NCI-H526 (cell line): ENCODE data around the gene NKX1-1.
"Not testable (repeated sequence)": the region's sequence is repeated elsewhere in the genome, so short reads cannot be mapped to it uniquely, and the experiment has no call there.

Source experiments
- DNase-seq, 2 experiments: peaks; one replicate each; lab custom pipeline; 2025; lab: John Stamatoyannopoulos, UW

NKX1-1 gene

GRCh38 chr4:1406394-1406980, at the start of gene NKX1-1:
Gene NKX1-1, minus strand, starts transcription at chr4:1406442. Its CDS starts 0 bp downstream, at chr4:1406442.
- no peak for DNase-seq

DNA sequence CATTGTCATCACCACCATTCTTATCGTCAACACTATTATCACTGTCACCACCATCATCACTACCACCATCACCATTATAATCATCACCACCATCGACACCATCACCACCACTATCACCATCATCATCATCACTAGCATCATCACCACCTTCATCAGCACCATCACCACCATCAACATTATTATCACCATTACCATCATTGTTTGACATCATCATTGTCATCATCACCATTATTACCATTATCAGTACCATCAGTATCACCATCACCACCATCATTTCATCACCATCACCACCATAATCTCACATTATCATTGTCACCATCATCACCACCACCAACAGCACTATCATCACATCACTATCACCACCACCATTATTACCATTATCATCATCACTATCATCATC, 47.5 kb upstream of the NKX1-1 start:
- no peak for DNase-seq

DNA sequence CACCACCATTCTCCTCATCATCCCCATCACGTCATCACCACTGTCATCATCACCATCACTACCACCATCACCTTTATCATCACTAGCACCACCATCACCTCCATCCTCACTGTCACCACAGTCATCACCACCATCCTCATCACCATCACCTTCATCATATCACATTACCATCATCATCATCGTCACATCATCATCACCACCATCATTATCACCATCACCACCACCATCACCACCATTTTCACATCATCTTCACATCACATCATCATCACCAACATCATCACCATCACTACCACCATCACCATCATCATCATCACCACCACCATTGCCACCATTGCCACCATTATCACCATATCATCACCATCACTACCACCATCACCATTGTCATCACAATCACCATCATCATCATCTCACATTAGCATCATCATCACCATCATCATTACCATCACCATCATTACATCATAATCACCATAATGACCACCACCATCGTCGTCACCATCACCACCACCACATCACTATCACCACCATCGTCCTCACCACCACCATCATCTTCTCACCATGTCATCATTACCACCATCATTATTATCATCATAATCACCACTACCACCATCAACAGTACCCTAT, 46.3 kb upstream of the NKX1-1 start:
- DNase-seq, result no peak

DNA sequence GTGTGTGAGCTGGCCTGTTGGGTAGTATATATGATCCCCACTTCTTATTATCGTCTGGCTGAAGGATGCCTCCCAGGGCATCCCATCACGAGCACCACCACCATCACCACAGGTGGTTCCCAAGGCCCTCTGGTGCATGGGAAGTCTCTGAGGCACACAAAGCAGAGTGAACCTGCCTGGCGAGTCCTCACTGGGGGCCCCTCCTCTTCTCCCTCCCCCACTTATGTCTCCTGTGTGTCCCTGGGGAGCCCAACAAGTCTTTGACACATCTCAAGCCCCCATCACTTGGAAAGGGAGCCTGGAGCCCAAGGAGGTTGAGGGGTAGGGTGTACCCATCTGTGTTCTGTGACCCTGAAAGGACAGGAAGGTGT, 45.5 kb upstream of the NKX1-1 start:
- no peak for DNase-seq

GRCh38 chr4:1451106-1451751, 45.0 kb upstream of the NKX1-1 start:
- DNase-seq, result no peak

- DNase-seq, result no peak
Observed at GRCh38 chr4:1449833-1450741, 43.8 kb upstream of the NKX1-1 start.

DNA sequence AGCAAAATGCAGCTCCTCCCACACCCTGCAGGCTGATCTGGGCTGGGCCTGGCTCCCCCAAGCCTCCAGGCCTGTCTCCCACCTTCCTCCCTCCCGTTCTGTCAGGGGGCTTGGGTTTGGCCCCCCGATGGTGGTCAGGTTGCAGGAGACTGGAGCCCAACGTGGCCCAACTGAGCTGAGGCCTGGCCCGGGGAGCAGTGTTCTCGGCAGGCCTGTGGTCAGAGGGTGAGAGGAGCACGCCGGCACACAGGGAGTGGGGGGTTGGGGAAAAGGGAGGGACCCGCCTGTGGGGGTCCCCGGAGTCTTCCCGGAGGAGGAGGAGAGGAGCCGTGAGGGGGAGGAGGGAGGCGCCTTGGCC, 43.2 kb upstream of the NKX1-1 start:
- no peak for DNase-seq

- no peak for DNase-seq
Observed at GRCh38 chr4:1448589-1449420, 42.6 kb upstream of the NKX1-1 start.

GRCh38 chr4:1447676-1448588, 41.7 kb upstream of the NKX1-1 start:
- DNase-seq, result no peak

DNA sequence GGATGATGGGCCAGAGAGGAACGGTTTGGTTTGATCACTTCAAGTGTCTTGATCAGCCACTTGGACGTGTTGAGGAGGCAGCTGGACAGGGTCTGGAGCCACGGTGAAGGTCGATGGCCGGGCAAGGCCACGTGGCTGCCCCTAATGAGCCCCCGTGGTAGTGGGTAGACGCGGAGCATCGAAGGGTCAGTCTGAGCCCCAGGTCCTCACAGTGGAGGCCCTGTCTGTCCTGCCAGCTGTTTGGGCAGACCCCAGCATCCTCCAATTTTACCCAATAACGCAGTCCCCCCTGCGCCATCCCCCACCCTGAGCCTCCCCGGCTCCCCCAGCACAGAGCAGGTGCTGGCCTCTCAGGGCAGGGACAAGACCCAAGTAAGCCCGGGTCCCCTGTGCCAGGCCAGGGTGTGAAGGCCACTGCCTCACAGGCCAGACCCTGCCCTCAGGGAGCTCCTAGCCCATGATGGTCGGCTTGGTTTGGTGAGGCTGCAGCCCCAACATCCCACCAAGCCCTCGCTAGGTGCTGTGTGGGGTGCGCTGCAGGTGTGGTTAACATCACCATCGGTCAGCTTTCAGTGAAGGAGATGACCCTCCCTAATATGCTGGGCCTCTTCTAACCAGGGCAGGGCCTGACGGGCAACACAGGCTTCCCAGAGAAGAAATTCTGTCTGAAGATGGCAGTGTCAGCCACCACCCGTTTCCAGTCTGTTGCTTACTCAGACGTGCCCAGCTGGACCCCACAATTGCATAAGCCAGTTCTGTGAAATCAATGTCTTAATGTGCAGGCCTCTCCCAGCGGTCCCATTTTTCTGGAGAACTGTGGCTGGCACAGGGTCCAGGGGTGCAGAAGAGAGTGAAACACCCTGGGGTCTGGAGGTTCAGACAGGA, 40.5 kb upstream of the NKX1-1 start:
- DNase-seq, result no peak

DNA sequence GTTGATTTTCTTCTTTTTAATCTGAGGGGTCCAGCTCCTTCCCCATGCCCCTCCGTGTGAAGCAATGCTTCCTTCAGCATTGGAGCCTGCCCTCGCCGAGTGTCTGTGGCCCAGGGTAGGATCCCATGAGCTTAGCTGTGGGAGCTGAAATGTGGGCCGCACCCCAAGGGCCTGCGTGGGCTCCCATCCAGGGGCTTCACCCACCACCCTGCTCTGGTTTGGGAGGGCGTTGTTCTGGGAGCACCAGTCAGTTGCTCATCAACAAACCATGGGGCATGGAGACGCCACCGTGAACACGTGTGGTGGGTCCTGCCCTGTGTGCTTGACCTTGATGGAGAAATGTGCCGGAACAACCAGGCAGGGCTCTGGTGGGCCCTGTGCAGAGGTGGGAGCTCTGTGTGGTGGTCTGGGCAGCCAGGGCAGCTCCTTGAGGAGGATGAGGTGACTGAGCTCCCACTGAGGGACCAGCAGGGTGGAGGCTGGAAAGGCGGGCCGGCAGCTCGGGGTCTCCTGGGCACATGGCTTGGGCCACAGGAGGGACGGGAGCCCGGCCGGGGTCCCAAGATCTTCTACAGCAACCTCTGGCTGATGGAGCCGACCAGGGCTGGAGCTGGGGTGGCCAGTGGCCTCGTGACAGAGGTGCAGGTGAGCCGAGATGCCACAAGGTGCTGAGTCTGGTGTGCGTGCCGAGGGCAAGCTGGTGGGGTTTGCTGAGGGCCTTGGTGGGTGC, 39.6 kb upstream of the NKX1-1 start:
- DNase-seq, result no peak

- DNase-seq, result not testable (repeated sequence)
Observed at GRCh38 chr4:1443688-1444172, 37.5 kb upstream of the NKX1-1 start.

GRCh38 chr4:1427010-1427409, 20.8 kb upstream of the NKX1-1 start:
- no peak for DNase-seq

GRCh38 chr4:1421657-1422056, 15.4 kb upstream of the NKX1-1 start:
- no peak for DNase-seq

DNA sequence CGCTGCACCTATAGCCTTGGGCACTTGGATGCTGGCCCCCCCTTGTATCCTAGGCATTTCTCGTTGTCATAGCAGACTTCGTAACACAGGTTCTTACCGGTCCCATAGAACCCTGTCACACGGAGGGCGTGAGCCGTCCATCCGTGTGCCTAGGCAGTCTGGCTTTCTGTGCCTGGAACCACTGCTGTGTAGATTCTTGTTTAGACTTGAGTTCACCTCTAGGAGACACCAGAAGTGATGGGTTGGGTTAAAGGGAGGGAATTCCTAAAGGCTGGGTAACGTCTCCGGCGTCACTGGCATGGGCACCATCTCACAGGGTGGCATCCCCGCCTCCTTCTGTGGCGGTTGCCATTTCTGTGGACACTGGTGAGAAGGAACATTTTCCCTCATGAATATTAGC, 13.5 kb upstream of the NKX1-1 start:
- no peak for DNase-seq

DNA sequence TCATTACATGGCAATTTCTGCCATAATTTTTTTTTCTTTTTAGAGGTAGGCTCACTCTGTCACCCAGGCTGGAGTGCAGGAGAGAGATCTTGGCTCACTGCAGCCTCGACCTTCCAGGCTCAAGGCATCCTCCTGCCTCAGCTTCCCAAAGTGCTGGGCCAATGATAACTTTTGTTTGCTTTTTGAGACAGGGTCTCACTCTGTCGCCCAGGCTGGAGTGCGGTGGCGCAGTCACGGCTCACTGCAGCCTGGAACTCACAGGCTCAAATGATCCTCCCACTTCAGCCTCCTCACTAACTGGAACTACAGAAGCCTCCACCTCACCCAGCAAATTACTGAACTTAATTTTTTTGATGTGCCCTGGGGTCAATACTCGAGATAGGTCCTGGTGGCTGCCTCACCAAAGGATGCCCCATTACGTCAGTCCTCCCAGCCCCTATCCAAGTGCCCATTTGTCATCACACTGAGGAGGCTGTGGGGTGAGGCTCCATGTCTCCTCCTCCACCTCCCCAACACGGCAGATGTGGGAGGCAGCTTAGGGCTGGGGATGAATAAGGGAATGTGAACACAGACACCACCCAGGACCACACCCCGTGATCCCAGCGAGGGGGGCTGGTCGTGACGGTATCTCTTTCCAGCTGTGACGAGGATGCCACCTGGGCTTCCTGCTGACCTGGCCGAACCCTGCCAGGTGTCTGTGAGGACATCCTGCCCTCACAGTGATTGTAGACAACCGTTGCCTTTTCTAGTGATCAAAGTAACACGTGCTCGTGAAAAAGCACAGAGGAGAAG, 12.4 kb upstream of the NKX1-1 start:
- DNase-seq, result no peak

DNA sequence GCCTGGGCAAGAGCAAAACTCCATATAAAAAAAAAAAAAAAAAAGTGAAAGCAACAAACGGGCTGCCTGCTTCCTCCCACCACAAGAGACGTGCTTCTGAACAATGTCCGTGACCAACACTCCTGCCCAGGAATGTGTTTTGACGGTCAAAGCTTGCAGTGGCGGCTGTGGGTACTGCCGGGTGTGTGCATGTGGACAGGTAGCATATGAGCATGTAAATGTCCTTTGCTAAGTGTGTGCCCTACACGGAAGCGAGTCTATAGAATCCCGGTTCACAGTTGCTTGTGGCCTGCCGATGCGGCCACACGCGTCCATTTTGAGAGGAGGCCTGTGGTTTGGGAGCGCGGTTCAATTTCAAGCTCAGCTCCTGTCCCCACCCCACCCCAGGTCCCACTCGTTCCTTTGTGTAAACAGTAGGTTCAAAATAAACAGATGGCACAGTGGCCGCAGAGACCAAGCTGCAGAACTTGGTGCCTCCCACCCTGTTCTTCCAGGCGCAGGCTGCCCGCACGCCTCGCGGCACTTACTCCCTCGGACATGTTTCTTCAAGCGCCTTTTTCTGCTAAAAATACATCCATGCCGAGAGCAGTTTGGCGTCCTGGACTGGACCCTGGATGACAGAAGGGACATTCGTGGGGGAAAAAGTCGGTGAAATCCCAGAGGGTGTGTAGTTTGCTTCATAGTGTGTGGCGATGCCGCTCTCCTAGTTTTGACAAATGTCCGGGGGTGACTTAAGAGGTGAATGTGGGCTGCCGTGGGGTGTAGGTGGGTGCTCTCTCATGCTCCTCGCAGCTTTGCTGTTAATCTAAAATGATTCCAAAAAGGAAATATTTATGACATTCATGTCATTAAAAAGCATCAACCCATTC, 11.5 kb upstream of the NKX1-1 start:
- peak; percentile 38 to 66 for DNase-seq
